Kasumi-1 (cell line): ENCODE measurements around the gene CSTA.
A peak's percentile ranks its signal among the peaks of the same experiment; 100 is the strongest.

Experiments
- DNase-seq, 2 experiments: peaks; one replicate each; lab custom pipeline; 2025; lab: John Stamatoyannopoulos, UW

Gene CSTA

DNA sequence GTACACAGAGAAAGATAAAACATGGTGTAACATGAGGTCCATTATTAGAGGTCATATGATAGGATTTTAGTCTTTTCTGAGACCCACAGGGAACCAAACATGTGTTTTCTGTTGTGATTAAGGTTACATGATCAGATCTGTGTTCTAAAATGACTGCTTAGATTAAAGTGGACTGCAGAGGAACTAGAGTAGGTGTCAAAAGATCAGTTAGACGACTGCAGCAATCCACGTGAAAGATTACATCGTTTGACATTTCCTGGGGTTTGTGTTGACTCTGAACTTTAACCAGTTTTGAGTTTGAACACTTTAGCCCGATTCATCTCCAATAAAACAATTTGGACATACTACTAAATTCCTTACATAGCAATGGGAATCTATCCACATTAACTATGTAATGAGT lies 52.9 kb downstream of the CSTA start:
- DNase-seq = no peak

DNA sequence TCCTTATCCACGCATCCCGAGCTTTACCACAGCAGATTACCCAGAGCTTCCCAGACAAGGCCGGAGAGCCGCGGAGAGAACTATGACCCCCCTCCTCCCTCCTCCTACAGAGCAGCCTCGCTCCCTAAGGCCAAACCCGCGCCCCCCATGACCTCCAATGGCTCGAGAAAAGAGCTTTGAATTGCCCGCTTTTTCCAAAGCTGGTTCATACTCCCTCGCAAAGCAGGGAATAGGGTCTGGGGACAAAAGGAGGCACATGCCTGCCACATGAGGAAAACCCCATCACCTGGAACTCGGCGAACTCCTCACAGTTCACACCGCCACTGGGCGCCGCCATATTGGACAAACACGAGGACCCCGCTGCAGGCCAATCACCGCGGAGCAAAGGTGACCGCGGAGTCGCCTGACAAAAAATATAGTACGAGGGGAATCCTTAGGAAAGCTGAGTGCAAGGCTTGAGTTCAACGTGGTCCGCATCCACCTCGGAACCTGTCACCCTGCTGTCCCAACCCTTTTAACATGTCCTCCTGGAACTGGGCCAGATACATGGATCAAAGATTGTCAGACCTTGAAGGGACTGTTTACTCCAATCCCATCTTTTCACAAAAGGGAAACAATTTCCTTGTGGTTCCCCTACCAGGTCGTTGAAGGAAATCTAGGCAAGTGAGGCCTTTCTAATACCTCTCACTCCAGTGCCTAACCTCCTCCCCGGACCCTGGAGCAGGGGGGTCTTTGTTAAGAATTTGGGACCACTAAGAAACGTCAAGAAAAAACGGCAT lies 58.0 kb downstream of the CSTA start, which contains the start of gene MIX23:
Gene MIX23, minus strand, starts transcription at position 344 of the 779 bp plus-strand sequence. Its CDS starts 7 bp downstream, at position 337.
- peak; percentile 90 to 93 for DNase-seq

DNA sequence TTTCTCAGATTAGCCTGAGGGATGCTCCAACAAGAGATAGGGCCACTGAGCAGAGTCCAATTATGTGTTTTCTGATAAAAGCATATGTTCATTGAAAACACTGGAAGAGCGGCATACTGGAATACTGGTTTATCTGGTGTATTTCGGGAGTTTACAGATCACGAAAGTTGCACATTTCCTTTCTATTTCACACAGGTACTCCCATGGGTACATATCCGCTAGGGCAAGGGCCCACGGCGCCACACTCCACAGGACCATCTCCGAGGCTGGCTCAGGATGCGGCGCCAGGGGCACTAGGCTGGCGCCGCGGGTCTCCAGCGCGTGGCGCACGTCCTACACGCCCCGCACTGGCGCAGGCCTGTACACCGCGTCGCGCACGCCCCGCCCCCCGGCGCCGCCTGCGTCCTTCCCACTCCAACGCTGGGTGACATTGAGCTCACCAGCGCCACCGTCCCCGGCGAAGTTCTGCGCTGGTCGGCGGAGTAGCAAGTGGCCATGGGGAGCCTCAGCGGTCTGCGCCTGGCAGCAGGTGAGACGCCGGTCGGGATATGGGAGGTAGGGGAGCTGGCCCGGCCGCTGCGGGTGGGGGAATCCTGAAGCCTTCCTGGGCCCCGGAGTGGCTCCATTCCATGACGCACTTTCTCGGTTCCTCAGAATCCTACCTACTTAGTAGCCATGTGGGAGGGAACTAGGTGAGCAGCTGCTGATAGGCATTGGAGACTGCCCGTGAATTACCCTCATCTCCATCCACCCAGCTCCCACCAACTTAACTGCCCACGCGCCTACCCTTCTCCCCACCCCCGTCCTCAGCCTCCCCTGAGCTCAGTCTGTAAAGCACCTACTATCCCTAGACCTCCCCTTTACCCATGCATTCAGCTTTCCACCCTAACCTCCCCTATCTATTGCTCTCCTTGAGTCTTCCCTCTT lies 59.0 kb downstream of the CSTA start, which contains the start of gene FAM162A:
Gene FAM162A, plus strand, starts transcription at position 412 of the 927 bp plus-strand sequence. Its CDS starts 84 bp downstream, at position 496.
- peak; percentile 91 to 92 for DNase-seq

DNA sequence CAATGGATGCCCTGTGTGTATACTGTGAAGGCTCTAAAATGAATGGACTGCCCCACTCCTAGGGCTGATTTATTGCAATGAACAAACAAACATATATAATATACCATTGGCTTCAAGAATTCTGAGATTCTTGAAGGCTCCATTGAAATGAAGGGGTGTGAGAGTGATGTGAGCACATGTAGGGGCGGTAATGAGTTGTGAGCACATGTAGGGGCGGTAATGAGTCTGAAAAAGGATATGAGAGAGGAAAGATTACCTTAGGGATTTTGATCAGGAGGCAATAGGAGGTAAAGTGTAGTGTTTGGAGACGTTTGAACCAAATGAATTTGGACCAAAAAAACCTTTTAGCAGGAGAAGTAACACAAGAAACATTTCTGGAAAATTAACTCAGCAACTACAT lies 62.7 kb downstream of the CSTA start:
- no peak for DNase-seq

DNA sequence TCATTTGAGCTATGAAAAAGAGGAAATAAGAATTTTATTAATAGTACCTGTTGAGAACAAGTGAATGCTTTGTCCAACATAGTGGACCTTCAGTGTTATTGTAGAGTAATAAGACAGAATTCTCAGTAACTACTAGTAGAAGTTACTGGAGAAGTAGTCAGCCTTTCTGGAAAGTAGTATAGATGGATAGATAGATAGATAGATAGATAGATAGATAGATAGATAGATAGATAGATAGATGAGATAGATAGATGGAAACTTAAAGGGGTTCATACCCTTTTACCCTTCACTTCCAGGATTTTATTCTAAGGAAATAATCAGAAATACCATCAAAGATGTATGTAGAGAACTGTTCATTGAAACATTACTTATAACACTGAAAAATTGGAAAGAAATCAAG lies 64.1 kb downstream of the CSTA start:
- DNase-seq = no peak

DNA sequence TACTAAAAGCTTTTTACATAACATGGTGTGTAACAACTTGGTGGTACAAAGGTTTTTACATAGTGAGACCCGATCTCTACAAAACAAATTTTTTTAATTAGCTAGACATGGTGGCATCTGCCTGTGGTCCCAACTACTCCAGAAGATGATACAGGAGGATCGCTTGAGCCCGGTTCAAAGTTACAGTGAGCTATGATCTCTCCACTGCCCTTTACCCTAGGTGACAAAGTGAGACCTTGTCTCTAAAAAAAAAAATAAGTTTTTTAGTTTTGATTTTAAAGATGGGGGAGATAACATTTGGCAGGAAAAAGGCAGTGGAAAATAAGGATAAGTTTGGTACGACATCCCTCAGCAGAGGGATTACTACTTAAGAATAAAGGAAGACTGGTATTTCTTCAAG lies 64.8 kb downstream of the CSTA start:
- no peak for DNase-seq

DNA sequence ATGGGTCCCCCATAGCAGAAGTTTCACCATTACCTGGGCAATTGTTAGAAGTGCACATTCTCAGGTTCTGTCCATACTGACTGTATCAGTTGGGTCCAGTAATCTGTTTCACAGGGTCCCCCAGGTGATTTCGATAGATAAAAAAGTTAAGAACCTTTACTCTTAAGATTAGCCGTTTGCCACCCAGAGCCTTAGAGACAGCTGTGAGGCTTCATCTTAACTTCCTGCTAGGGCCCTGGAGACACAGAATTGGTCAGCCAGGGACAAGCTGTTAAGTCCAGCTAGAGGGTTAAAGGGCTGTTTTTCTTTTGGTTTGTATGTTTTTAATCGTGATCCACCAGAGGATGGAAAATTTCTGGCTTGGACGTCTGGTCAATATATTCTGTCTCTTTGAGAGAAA lies 65.6 kb downstream of the CSTA start:
- no peak for DNase-seq
